ENCODE data around the gene TUBB1.
"Not testable (repeated sequence)": the region's sequence is repeated elsewhere in the genome, so short reads cannot be mapped to it uniquely, and the experiment has no call there.

Gene TUBB1

DNA sequence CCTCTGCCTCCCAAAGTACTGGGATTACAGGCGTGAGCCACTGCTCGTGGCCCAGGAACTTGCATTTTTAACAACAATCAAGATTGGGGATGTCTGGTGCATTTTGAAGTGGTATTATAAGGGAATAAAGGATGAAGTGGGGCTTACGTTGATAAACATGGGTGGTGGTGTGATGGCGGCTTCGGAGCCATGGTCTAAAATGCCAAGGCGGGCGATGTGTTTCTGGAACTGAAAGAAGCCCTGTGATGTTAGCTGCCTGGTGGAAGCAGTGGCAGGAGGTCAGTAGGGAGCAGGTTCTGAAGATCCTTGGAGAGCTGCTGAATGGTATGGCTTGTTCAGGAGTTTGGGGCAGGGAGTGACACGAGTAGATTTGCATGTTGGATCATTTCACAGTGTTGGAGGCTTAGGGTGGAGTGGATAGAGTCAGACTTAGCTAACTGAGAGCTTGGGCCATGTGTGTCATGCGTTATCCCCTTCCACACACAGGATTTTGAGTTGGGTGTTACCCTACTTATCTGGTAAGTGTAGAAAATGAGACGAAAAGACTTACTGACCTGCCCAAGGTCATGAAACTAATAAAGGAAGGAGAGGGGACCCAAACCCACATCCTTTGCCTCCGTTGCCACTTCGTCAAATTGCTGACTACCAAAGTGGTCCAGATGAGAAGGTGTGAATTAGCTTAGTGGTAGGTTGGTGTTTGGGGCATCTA, 36.7 kb upstream of the TUBB1 start:
- H3K27me3 Mint-ChIP-seq = no peaks in the 10 kb centered on the region
- DNase-seq (ENCODE audit: low spot score in 2 of 2) (peak in 1 of 2 donors; percentile 60), ATAC-seq (replicated peaks; ENCODE audit: extremely low read depth, poor library complexity, severe bottlenecking) (peak; percentile 71)

DNA sequence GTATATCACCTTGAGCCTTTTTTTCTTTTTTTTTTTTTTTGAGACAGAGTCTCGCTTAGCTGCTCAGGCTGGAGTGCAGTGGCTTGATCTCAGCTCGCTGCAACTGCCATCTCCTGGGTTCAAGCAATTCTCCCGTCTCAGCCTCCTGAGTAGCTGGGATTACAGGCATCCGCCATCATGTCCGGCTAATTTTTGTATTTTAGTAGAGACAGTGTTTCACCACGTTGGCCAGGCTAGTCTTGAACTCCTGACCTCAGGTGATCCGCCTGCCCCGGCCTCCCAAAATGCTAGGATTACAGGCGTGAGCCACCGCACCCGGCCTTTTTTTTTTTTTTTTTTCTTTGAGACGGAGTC, 36.1 kb upstream of the TUBB1 start:
- Mint-ChIP-seq H3K27ac (ENCODE audit: low read depth) (peak overlapping the region; percentile 42), H3K4me1 (peaks cover 42% of the 10 kb centered on the region)
- ATAC-seq (replicated peaks; ENCODE audit: extremely low read depth, poor library complexity, severe bottlenecking) = not testable (repeated sequence)

More for the DNA sequence above, 36.7 kb upstream of the TUBB1 start:
- Mint-ChIP-seq H3K27ac (ENCODE audit: low read depth) (peak overlapping the region; percentile 42), H3K9me3 (no peaks in the 10 kb centered on the region), H3K4me3 (peak overlapping the region; percentile 77), H3K36me3 (ENCODE audit: insufficient read depth) (peaks cover 25% of the 10 kb centered on the region), H3K4me1 (peaks cover 37% of the 10 kb centered on the region)

DNA sequence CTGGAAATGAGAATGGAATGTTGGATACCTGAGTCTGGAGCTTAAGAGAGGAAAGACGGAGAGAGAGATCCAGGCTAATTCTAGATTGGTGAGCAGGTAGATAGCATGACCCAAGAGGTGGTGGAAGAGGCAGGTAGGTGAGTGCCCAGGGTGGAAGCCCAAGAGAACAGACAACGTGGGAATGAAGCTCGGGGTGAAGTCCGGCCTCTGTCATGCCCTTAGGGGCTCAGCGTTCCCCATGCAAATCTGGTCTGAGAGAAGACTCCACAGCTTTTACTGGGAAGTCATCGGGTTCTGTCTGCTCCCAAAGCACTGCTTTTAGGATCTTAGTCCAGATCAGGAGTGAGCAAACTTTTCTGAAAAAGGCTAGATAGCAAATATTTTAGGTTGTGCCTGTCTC, 34.5 kb upstream of the TUBB1 start:
- Mint-ChIP-seq H3K4me3 (peak overlapping the region; percentile 77), H3K4me1 (peaks cover 42% of the 10 kb centered on the region), H3K27ac (ENCODE audit: low read depth) (peak overlapping the region; percentile 50), H3K9me3 (no peaks in the 10 kb centered on the region), H3K36me3 (ENCODE audit: insufficient read depth) (peaks cover 40% of the 10 kb centered on the region), H3K27me3 (no peaks in the 10 kb centered on the region)
- ATAC-seq (replicated peaks; ENCODE audit: extremely low read depth, poor library complexity, severe bottlenecking) (no peak), DNase-seq (ENCODE audit: low spot score in 2 of 2) (no peak)

More for the DNA sequence above, 36.1 kb upstream of the TUBB1 start:
- H3K36me3 Mint-ChIP-seq (ENCODE audit: insufficient read depth) = peaks cover 29% of the 10 kb centered on the region
- H3K9me3 Mint-ChIP-seq; H3K27me3 Mint-ChIP-seq; DNase-seq (ENCODE audit: low spot score in 2 of 2): not testable (repeated sequence)
- H3K4me3 Mint-ChIP-seq = peak overlapping the region; percentile 77

DNA sequence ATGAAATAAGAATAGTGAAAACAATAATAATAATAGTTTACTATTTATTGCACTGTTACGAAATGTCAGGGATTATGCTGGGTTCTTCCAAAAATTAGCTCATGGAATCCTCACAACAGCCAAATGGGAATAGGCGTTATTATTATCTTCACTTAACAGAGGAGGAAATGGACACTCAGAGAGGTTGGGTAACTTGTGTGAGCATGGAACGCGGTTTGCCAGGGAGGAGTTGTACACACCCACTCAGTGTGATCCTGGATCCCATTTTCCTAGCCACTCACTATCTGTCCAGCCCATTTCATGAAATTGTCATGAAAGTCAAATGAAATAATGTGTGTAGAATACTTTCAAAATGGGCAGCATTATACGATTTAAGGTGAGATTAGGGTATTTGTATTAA, 33.6 kb upstream of the TUBB1 start:
- Mint-ChIP-seq H3K9me3 (no peaks in the 10 kb centered on the region), H3K4me1 (peaks cover 42% of the 10 kb centered on the region), H3K4me3 (no peak overlapping the region), H3K36me3 (ENCODE audit: insufficient read depth) (peaks cover 47% of the 10 kb centered on the region), H3K27me3 (no peaks in the 10 kb centered on the region), H3K27ac (ENCODE audit: low read depth) (no peak overlapping the region)
- ATAC-seq (replicated peaks; ENCODE audit: extremely low read depth, poor library complexity, severe bottlenecking) = no peak
- no peak for DNase-seq (ENCODE audit: low spot score in 2 of 2)

DNA sequence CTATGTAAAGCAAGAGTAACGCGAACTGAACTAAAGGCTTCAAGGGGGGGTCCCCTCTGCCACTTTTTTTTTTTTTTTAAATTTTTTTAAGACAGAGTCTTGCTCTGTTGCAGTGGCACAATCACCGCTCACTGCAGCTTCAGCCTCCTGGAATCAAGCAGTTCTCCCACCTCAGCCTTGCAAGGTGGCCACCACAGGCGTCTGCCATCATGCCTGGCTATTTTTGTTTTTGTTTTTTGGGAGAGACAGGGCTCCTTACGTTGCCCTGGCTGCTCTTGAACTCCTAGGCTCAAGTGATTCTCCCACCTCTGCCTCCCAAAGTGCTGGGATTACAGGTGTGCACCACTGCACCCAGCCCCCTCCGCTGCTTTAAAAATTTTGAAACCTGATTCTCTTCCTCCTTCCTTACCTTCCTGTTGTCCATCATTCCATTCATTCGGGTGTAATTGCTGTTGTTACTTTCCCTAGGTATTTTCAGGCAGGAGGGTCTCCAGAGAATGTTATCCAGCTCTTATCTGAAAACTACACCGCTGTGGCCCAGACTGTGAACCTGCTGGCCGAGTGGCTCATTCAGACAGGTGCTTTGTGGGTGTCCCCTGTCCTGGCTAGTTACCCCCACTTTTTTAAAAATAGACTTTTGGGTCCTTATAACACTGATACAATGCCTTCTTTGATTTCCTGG, 32.8 kb upstream of the TUBB1 start:
- Mint-ChIP-seq H3K4me1 (peaks cover 42% of the 10 kb centered on the region), H3K27ac (ENCODE audit: low read depth) (peak overlapping the region; percentile 2), H3K9me3 (no peaks in the 10 kb centered on the region), H3K27me3 (no peaks in the 10 kb centered on the region), H3K36me3 (ENCODE audit: insufficient read depth) (peaks cover 49% of the 10 kb centered on the region), H3K4me3 (no peak overlapping the region)
- DNase-seq (ENCODE audit: low spot score in 2 of 2) (no peak), ATAC-seq (replicated peaks; ENCODE audit: extremely low read depth, poor library complexity, severe bottlenecking) (no peak)

DNA sequence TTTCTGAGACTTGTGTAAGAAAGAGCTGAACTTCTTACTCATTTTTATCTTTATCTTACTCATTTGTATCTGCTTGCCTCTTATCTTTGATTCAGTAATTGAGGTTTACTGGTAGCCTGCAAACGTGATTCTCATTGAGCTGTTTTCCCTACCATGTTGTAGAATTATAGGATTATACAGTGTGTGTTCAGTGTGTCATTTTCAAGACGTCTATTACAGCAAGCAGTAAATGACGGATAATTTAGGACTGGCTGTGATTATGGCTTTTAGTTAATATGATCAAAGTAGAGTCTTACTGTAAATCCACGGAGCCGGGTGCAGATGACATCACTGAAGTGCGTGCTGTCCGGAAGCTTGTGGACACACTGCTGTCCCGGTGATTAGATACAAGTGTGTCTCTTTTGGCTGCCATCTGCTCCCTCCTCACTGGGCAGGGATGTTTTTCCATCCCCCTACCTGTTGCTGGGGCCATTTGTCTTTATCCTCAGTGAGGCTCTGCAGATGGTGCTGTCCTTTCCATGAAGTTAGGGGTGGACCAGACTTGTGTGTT, 32.2 kb upstream of the TUBB1 start:
- Mint-ChIP-seq H3K4me3 (no peak overlapping the region), H3K27me3 (no peaks in the 10 kb centered on the region), H3K4me1 (peaks cover 37% of the 10 kb centered on the region), H3K9me3 (no peaks in the 10 kb centered on the region), H3K36me3 (ENCODE audit: insufficient read depth) (peaks cover 51% of the 10 kb centered on the region), H3K27ac (ENCODE audit: low read depth) (peak overlapping the region; percentile 2)
- DNase-seq (ENCODE audit: low spot score in 2 of 2) = no peak
- ATAC-seq (replicated peaks; ENCODE audit: extremely low read depth, poor library complexity, severe bottlenecking) = no peak

DNA sequence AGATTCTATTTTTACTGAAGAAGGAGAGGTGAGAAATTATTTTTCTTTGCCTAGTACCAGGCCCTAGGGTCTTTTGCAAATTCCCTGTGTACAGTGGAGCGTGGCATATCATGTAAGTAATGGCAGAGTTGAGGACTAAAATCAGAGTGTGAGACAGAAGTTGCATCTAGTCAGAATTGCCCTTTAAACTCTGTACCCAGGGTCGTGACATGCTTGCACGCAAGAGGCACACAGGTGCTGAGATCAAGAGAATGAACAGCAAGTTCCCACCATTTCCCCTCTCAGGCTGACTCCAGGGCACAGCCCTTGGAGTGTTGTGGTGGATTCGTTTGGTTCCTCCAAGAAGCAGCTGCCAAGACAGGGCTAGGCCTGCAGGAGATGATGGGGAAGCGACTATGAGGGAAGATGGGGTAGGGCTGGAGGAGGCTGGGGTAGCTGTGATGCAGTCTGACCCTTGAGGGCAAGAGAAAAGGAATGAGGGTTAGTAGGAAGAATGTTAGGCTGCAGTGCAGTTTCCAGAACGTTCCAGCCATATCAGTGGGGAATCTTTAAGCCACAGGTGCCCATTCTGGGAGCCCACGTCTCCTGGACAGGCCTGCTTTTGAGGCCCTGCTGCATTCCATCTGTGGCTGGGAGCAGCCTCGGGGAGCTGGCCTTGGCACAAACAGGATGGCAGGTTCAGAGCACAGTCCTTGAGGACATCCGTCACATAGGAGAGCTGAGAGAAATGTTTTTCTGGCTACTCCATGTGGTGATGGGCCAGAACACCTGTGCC, 31.3 kb upstream of the TUBB1 start:
- no peak for ATAC-seq (replicated peaks; ENCODE audit: extremely low read depth, poor library complexity, severe bottlenecking)
- peaks cover 28% of the 10 kb centered on the region for H3K4me1 Mint-ChIP-seq
- H3K4me3 Mint-ChIP-seq = no peak overlapping the region
- peaks cover 48% of the 10 kb centered on the region for H3K36me3 Mint-ChIP-seq (ENCODE audit: insufficient read depth)
- peak overlapping the region; percentile 84 for H3K27ac Mint-ChIP-seq (ENCODE audit: low read depth)
- no peaks in the 10 kb centered on the region for H3K27me3 Mint-ChIP-seq
- DNase-seq (ENCODE audit: low spot score in 2 of 2) = no peak
- no peaks in the 10 kb centered on the region for H3K9me3 Mint-ChIP-seq

DNA sequence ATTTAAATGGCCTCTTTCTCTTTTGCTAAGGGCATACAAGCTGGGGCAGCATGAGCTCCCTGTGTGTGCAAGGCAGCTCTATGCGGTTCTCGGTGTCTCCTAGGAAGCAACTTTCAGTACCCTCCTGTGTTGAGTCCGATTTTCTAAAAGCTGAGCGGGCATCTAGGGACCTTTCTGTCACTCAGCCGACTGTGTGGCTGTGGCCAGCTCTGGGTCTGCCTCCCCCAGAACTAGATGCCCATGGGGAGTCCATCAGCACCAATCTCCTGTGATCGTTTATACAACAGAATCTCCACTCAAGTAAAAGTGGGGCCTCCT, 30.7 kb upstream of the TUBB1 start:
- peaks cover 50% of the 10 kb centered on the region for H3K36me3 Mint-ChIP-seq (ENCODE audit: insufficient read depth)
- no peak overlapping the region for H3K4me3 Mint-ChIP-seq
- no peak for ATAC-seq (replicated peaks; ENCODE audit: extremely low read depth, poor library complexity, severe bottlenecking)
- H3K9me3 Mint-ChIP-seq = no peaks in the 10 kb centered on the region
- H3K27ac Mint-ChIP-seq (ENCODE audit: low read depth) = no peak overlapping the region
- no peak for DNase-seq (ENCODE audit: low spot score in 2 of 2)
- no peaks in the 10 kb centered on the region for H3K27me3 Mint-ChIP-seq
- H3K4me1 Mint-ChIP-seq = peaks cover 26% of the 10 kb centered on the region

DNA sequence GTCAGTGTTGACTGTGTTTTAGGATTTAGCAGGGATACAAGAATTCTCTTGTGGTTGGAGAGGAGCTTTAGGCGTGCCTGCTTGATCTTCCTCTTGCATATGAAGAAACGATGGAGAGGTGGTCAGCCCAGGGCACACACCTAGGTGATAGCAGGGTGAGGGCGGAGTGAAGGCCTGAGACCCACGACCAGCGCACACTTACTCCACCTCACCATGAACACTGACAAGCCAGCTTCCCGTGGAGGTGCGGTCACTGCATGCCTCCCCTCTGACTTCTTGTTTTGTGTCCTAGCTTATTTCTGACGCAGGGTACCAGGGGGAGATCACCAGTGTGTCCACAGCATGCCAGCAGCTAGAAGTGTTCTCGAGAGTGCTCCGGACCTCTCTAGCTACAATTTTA, 30.0 kb upstream of the TUBB1 start:
- Mint-ChIP-seq H3K27ac (ENCODE audit: low read depth) (no peak overlapping the region), H3K9me3 (no peaks in the 10 kb centered on the region), H3K4me1 (peaks cover 19% of the 10 kb centered on the region), H3K27me3 (no peaks in the 10 kb centered on the region), H3K36me3 (ENCODE audit: insufficient read depth) (peaks cover 54% of the 10 kb centered on the region), H3K4me3 (no peak overlapping the region)
- ATAC-seq (replicated peaks; ENCODE audit: extremely low read depth, poor library complexity, severe bottlenecking) = no peak
- DNase-seq (ENCODE audit: low spot score in 2 of 2) = no peak

DNA sequence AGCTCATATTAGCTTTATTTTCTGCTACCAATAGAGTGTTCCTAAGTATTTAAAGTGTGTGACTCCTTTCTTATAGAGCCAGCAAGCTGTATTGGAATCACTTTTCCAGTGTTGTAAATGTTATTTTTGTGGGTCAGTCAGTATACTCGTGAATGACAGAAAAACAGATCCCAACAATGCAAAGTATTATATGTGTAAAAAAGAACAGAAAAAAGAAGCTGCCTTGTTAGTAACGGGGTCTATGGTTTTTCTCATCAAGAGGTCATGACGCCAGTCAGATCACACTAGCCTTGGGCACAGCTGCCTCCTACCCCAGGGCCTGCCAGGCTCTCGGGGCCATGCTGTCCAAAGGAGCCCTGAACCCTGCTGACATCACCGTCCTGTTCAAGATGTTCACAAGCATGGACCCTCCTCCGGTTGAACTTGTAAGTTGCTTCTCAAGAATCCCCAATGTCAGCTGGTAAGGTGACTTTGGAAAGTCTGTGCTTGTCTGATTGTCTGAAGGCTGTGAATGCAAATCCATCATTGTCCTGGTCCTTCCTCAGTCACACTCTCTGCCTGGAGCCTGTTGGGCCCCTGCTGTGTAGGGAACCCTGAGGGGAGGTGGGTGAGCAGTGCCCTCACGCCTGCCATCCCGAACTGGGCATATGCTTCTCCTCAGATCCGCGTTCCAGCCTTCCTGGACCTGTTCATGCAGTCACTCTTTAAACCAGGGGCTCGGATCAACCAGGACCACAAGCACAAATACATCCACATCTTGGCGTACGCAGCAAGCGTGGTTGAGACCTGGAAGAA, 28.4 kb upstream of the TUBB1 start:
- no peak for ATAC-seq (replicated peaks; ENCODE audit: extremely low read depth, poor library complexity, severe bottlenecking)

DNA sequence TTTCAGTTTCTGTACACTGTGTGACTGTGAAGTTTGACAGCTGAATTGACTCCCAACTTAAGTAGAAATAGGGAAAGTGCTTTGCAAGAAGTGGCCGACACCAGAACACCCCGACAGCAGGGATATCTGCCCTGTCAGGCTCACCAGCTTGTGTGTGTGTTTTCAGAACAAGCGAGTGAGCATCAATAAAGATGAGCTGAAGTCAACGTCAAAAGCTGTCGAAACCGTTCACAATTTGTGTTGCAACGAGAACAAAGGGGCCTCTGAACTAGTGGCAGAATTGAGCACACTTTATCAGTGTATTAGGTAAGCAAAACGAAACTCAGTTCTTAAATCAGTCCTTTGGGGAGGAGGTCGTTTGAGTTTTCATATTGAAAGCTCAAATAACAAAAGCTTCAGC, 27.5 kb upstream of the TUBB1 start:
- DNase-seq (ENCODE audit: low spot score in 2 of 2) = no peak
- Mint-ChIP-seq H3K4me3 (no peak overlapping the region), H3K27me3 (no peaks in the 10 kb centered on the region), H3K27ac (ENCODE audit: low read depth) (no peak overlapping the region), H3K36me3 (ENCODE audit: insufficient read depth) (peaks cover 62% of the 10 kb centered on the region), H3K9me3 (no peaks in the 10 kb centered on the region), H3K4me1 (peaks cover 16% of the 10 kb centered on the region)
- ATAC-seq (replicated peaks; ENCODE audit: extremely low read depth, poor library complexity, severe bottlenecking) = no peak

More for the DNA sequence above, 28.4 kb upstream of the TUBB1 start:
- Mint-ChIP-seq H3K4me3 (no peak overlapping the region), H3K27ac (ENCODE audit: low read depth) (no peak overlapping the region), H3K36me3 (ENCODE audit: insufficient read depth) (peaks cover 63% of the 10 kb centered on the region), H3K4me1 (peaks cover 18% of the 10 kb centered on the region), H3K27me3 (no peaks in the 10 kb centered on the region), H3K9me3 (no peaks in the 10 kb centered on the region)
- DNase-seq (ENCODE audit: low spot score in 2 of 2) = no peak

DNA sequence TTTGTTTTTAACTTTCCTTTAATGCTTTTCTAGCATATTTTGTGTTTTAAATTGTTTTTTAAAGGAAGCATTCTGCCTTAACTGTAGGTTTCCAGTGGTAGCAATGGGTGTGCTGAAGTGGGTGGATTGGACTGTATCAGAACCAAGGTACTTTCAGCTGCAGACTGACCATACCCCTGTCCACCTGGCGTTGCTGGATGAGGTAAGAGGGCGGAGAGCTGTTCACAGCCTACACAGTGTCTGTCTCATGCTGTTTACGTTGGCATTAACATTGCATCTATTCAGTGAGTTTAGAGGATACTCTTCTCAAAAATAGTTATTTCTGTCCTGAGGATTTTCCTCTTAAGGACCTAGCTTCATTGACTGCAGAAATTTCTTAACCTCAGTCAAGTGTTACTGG, 26.3 kb upstream of the TUBB1 start:
- no peaks in the 10 kb centered on the region for H3K27me3 Mint-ChIP-seq
- peaks cover 7% of the 10 kb centered on the region for H3K4me1 Mint-ChIP-seq
- H3K4me3 Mint-ChIP-seq = no peak overlapping the region
- no peak for DNase-seq (ENCODE audit: low spot score in 2 of 2)
- no peaks in the 10 kb centered on the region for H3K9me3 Mint-ChIP-seq
- no peak for ATAC-seq (replicated peaks; ENCODE audit: extremely low read depth, poor library complexity, severe bottlenecking)
- peaks cover 66% of the 10 kb centered on the region for H3K36me3 Mint-ChIP-seq (ENCODE audit: insufficient read depth)
- H3K27ac Mint-ChIP-seq (ENCODE audit: low read depth) = no peak overlapping the region

Data from central memory CD8-positive, alpha-beta T cell (primary cell).